ENCODE results near the gene FBXL13.
"Not testable (repeated sequence)": the region's sequence is repeated elsewhere in the genome, so short reads cannot be mapped to it uniquely, and the experiment has no call there.

The FBXL13 gene

GRCh38 chr7:102979670-102980069 is 94.9 kb downstream of the FBXL13 start:
- DNase-seq, result no peak

GRCh38 chr7:102978284-102978683 is 96.3 kb downstream of the FBXL13 start:
- DNase-seq, result no peak

- DNase-seq, result not testable (repeated sequence)
Measured at GRCh38 chr7:102977586-102977985, 97.0 kb downstream of the FBXL13 start.

- no peak for DNase-seq
Measured at GRCh38 chr7:102976493-102976892, 98.1 kb downstream of the FBXL13 start.

GRCh38 chr7:102975854-102976253 is 98.7 kb downstream of the FBXL13 start:
- DNase-seq, result no peak

- no peak for DNase-seq
Measured at GRCh38 chr7:102974366-102975236, 100.0 kb downstream of the FBXL13 start.

- DNase-seq, result no peak
Measured at GRCh38 chr7:102973096-102973802, 101.3 kb downstream of the FBXL13 start.

- DNase-seq, result no peak
Measured at GRCh38 chr7:102967798-102968197, 106.8 kb downstream of the FBXL13 start.

GRCh38 chr7:102966465-102966864 is 108.1 kb downstream of the FBXL13 start:
- DNase-seq, result no peak

GRCh38 chr7:102961993-102962392 is 112.6 kb downstream of the FBXL13 start:
- not testable (repeated sequence) for DNase-seq

- not testable (repeated sequence) for DNase-seq
Measured at GRCh38 chr7:102958004-102958403, 116.6 kb downstream of the FBXL13 start.

GRCh38 chr7:102954359-102954758 is 120.2 kb downstream of the FBXL13 start:
- not testable (repeated sequence) for DNase-seq

GRCh38 chr7:102953406-102953805 is 121.2 kb downstream of the FBXL13 start:
- DNase-seq, result no peak

GRCh38 chr7:102951839-102952238 is 122.8 kb downstream of the FBXL13 start:
- DNase-seq, result no peak

GRCh38 chr7:102944241-102944640 is 130.4 kb downstream of the FBXL13 start:
- no peak for DNase-seq

GRCh38 chr7:102943423-102944169 is 131.0 kb downstream of the FBXL13 start:
- no peak for DNase-seq

GRCh38 chr7:102942868-102943267 is 131.7 kb downstream of the FBXL13 start:
- DNase-seq, result no peak

- no peak for DNase-seq
Measured at GRCh38 chr7:102942181-102942866, 132.3 kb downstream of the FBXL13 start.

GRCh38 chr7:102938679-102939078 is 135.9 kb downstream of the FBXL13 start:
- DNase-seq, result no peak

GRCh38 chr7:102935450-102936115 is 139.0 kb downstream of the FBXL13 start:
- no peak for DNase-seq

- no peak for DNase-seq
Measured at GRCh38 chr7:102934701-102935100, 139.9 kb downstream of the FBXL13 start.

- no peak for DNase-seq
Measured at GRCh38 chr7:102934239-102934638, 140.4 kb downstream of the FBXL13 start.

All from NCI-H524 (cell line).